GM18873 (cell line): Measurements from ENCODE around the gene EVL.

Source experiments
- ATAC-seq: cut with Tn5 transposase; IDR thresholded peaks from one replicate; pipeline ENCODE4 v1.9.1; 2021; ENCODE audit warnings: mild to moderate bottlenecking, moderate library complexity, moderate number of reproducible peaks; ENCODE audit not compliant: unreplicated experiment, low FRiP score

Gene EVL

GRCh38 chr14:100191584-100192249 is 126.5 kb downstream of the EVL start:
- ATAC-seq, result no peak

GRCh38 chr14:100192250-100192671 is 127.0 kb downstream of the EVL start:
- no peak for ATAC-seq

- ATAC-seq, result peak; percentile 98
Measured at GRCh38 chr14:100192672-100193416, 127.6 kb downstream of the EVL start.
